Cardiac fibroblast (primary cell): ENCODE results near the gene TUBGCP4.
A peak's percentile ranks its signal among the peaks of the same experiment; 100 is the strongest.

Experiments used
- DNase-seq, 2 donors: peaks; one replicate each; pipeline versions ENCODE4 v3.0.0 to v3.0.0-alpha.2; 2010; ENCODE audit warnings: low read depth in 2 of 2
- H3K4me3 ChIP-seq, 2 donors: replicated peaks in 1 of 2; 1 replicate in 1 of 2; 2 replicates in 1 of 2; pipeline ENCODE4 v1.5.1; 2011; ENCODE audit warnings: low read depth in 2 of 2, low read length in 2 of 2, mild to moderate bottlenecking in 2 of 2, moderate library complexity in 1 of 2
- CTCF ChIP-seq: IDR thresholded peaks from one replicate; pipeline ENCODE4 v1.5.1; 2011; ENCODE audit warnings: low read depth, mild to moderate bottlenecking, low read length, inconsistent platforms

The TUBGCP4 gene

GRCh38 chr15:43370975-43371974, at the start of gene TUBGCP4, which contains the start of gene ZSCAN29:
TUBGCP4 (plus strand) TSS chr15:43371101; CDS start chr15:43371355, 254 bp downstream.
ZSCAN29 (minus strand) TSS chr15:43371043; CDS start chr15:43369913, 1,130 bp downstream.
- DNase-seq = peak; percentile 78 to 82
- peak; percentile 45 for TF ChIP-seq CTCF

GRCh38 chr15:43325039-43325684, 45.7 kb upstream of the TUBGCP4 start:
- no peak for DNase-seq
- no peak for TF ChIP-seq CTCF
- no peak overlapping the region for H3K4me3 ChIP-seq

More at GRCh38 chr15:43370975-43371974, at the start of gene TUBGCP4, which contains the start of gene ZSCAN29:
- peak within 1 kb of the TSS; percentile 86 to 90 for H3K4me3 ChIP-seq

DNA sequence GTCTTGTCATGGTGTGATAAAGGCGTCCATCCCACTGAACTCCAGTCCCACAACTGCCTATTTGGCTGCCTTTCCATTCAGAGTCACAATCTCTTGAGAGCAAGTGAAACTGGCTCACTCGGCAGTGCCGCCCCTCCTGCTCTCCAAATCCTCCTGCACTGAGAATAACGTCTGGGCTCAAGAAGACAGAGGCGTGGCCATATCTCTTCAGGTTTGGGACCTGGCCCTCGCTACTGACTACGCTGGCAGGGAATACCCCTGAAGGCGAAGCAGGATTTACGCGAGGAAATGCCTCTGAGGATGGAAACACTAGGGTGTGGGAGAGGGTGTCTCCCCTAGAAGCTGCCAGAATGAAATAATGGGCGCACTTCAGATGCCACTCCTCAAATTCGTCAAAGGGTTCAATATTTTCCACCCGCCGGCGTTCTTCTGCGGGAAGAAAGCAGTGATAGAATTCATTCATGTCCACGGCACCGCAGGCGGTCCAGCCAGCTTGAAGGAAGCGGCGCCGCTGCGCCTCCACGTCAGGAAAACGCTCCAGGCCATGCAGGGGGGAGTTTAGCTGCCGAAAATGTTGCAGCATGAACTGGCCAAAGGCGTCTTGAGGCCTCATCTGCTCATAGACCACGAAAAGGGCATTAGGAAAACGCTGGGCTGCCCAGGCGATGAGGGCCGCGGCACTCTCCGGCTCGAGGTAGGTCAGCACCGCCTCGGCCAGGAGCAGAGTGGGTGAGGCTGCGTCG, 41.5 kb upstream of the TUBGCP4 start:
- H3K4me3 ChIP-seq = peak overlapping the region; percentile 75 to 77
- DNase-seq = peak in 1 of 2 donors; percentile 3
- TF ChIP-seq CTCF = no peak

GRCh38 chr15:43329960-43330779, 40.7 kb upstream of the TUBGCP4 start, which contains the start of gene LCMT2:
LCMT2 (minus strand) TSS chr15:43330573; CDS start chr15:43330489, 84 bp downstream.
- DNase-seq = peak; percentile 96
- H3K4me3 ChIP-seq = peak within 1 kb of the TSS; percentile 75 to 77
- TF ChIP-seq CTCF = no peak

- no peak for TF ChIP-seq CTCF
- peak overlapping the region; percentile 75 to 77 for H3K4me3 ChIP-seq
- no peak for DNase-seq
Observed at GRCh38 chr15:43330780-43331087, 40.2 kb upstream of the TUBGCP4 start.

GRCh38 chr15:43346305-43346704, 24.6 kb upstream of the TUBGCP4 start:
- DNase-seq = peak in 1 of 2 donors; percentile 14
- TF ChIP-seq CTCF = no peak

More at GRCh38 chr15:43346305-43346704, 24.6 kb upstream of the TUBGCP4 start:
- H3K4me3 ChIP-seq = no peak overlapping the region
